IMR-90 (cell line): ENCODE measurements around the gene LRPPRC. TPM values are rescaled to one million over a fixed set of nuclear protein-coding genes. Genes with fewer than 3 reads are reported as not detected.

ENCODE experiments used
- ATAC-seq: fragments of 200-7000 bp; cut with Tn5 transposase; 2 replicates; pipeline ENCODE4 v1.9.1; 2020; ENCODE audit warnings: low read depth, mild to moderate bottlenecking, moderate library complexity
- BruUV-seq: library from RNA; stranded (reverse); fragments of 400-500 nt; replicated peaks from 2 replicates; lab custom pipeline; 2021; lab: Mats Ljungman, UMichigan
- CTCF ChIA-PET: fragments of 300-600 bp; formaldehyde crosslinking; extraction: SDS; loops from one replicate; lab custom pipeline; 2021; ENCODE audit warnings: antibody characterized with exemption; lab: Yijun Ruan, JAX
- POLR2A ChIA-PET: fragments of 300-600 bp; sonication (Branson Sonifier 250); formaldehyde crosslinking; loops from one replicate; lab custom pipeline; 2022; ENCODE audit warnings: antibody characterized with exemption; ENCODE audit not compliant: unreplicated experiment; lab: Charles Lee
- DNase-seq: peaks from one replicate; pipeline ENCODE4 v3.0.0; 2013
- H2AFZ ChIP-seq: replicated peaks from 2 replicates; pipeline ENCODE3; 2013; ENCODE audit warnings: low read length, mild to moderate bottlenecking; ENCODE audit not compliant: poor library complexity
- H2AK5ac ChIP-seq: 2 replicates; pipeline ENCODE4 v1.6.1; 2013; ENCODE audit warnings: low read depth, low read length, inconsistent platforms
- H2AK9ac ChIP-seq: replicated peaks from 2 replicates; pipeline ENCODE3; 2013; ENCODE audit warnings: mild to moderate bottlenecking, low read depth, low read length, moderate library complexity; ENCODE audit not compliant: poor library complexity
- H2BK120ac ChIP-seq: 2 replicates; pipeline ENCODE4 v1.6.1; 2013; ENCODE audit warnings: low read depth, low read length, inconsistent platforms
- H2BK15ac ChIP-seq: 3 replicates; pipeline ENCODE4 v1.6.1; 2013; ENCODE audit warnings: low read depth, low read length, inconsistent platforms
- H2BK20ac ChIP-seq: 2 replicates; pipeline ENCODE4 v1.6.1; 2013; ENCODE audit warnings: low read depth, mild to moderate bottlenecking, inconsistent platforms, low read length, moderate library complexity
- H2BK5ac ChIP-seq: 2 replicates; pipeline ENCODE4 v1.6.1; 2013; ENCODE audit warnings: mild to moderate bottlenecking, low read depth, low read length, inconsistent platforms; ENCODE audit not compliant: poor library complexity, severe bottlenecking
- H3K14ac ChIP-seq: replicated peaks from 2 replicates; pipeline ENCODE4 v1.6.1; 2013; ENCODE audit warnings: low read depth, low read length, inconsistent platforms
- H3K18ac ChIP-seq: 2 replicates; pipeline ENCODE4 v1.6.1; 2013; ENCODE audit warnings: low read depth, low read length, control low read depth
- H3K23ac ChIP-seq: 2 replicates; pipeline ENCODE4 v1.6.1; 2013; ENCODE audit warnings: low read depth, low read length, inconsistent platforms
- H3K27ac ChIP-seq: 2 replicates; pipeline ENCODE4 v1.5.1; 2013; ENCODE audit warnings: mild to moderate bottlenecking, control low read depth, low read length; ENCODE audit not compliant: insufficient read depth
- H3K27me3 ChIP-seq: 2 replicates; pipeline ENCODE4 v1.6.1; 2013; ENCODE audit warnings: low read length; ENCODE audit not compliant: control insufficient read depth, insufficient read depth
- H3K36me3 ChIP-seq: 2 replicates; pipeline ENCODE4 v1.6.1; 2013; ENCODE audit warnings: low read length, mixed read lengths; ENCODE audit not compliant: control insufficient read depth, insufficient read depth
- H3K4ac ChIP-seq: 2 replicates; pipeline ENCODE4 v1.6.1; 2013; ENCODE audit warnings: low read depth, low read length, inconsistent platforms
- H3K4me1 ChIP-seq: 2 replicates; pipeline ENCODE4 v1.6.1; 2013; ENCODE audit warnings: low read length, mixed read lengths; ENCODE audit not compliant: control insufficient read depth, insufficient read depth
- H3K4me2 ChIP-seq: 2 replicates; pipeline ENCODE4 v1.6.1; 2013; ENCODE audit warnings: low read depth, mild to moderate bottlenecking, control low read depth, low read length, moderate library complexity
- H3K4me3 ChIP-seq: 2 replicates; pipeline ENCODE4 v1.5.1; 2013; ENCODE audit warnings: low read depth, mild to moderate bottlenecking, control low read depth, low read length, moderate library complexity; ENCODE audit not compliant: insufficient read depth
- H3K56ac ChIP-seq: 2 replicates; pipeline ENCODE4 v1.6.1; 2013; ENCODE audit warnings: low read length, inconsistent platforms; ENCODE audit not compliant: insufficient read depth; ENCODE audit errors: extremely low read depth
- H3K79me1 ChIP-seq, 2 experiments: 2 replicates each; pipeline ENCODE4 v1.6.1; 2013; ENCODE audit warnings: low read length in 2 of 2, inconsistent platforms in 1 of 2, low read depth in 1 of 2
- H3K9ac ChIP-seq: 2 replicates; pipeline ENCODE4 v1.6.1; 2013; ENCODE audit warnings: low read depth, low read length, control low read depth
- H3K9me1 ChIP-seq: 2 replicates; pipeline ENCODE4 v1.6.1; 2013; ENCODE audit warnings: low read length, inconsistent platforms; ENCODE audit not compliant: insufficient read depth
- H3K9me3 ChIP-seq: 2 replicates; pipeline ENCODE4 v1.6.1; 2013; ENCODE audit warnings: low read length; ENCODE audit not compliant: control insufficient read depth, insufficient read depth
- H4K20me1 ChIP-seq: 2 replicates; pipeline ENCODE4 v1.6.1; 2013; ENCODE audit warnings: low read length, inconsistent platforms; ENCODE audit not compliant: insufficient read depth
- H4K5ac ChIP-seq: 2 replicates; pipeline ENCODE4 v1.6.1; 2013; ENCODE audit warnings: mild to moderate bottlenecking, low read depth, low read length, control low read depth
- H4K8ac ChIP-seq, 2 experiments: 2 replicates each; pipeline ENCODE4 v1.6.1; 2013; ENCODE audit warnings: low read depth in 2 of 2, low read length in 2 of 2, control low read depth in 1 of 2, inconsistent platforms in 1 of 2
- H4K91ac ChIP-seq: 2 replicates; pipeline ENCODE4 v1.6.1; 2013; ENCODE audit warnings: low read depth, low read length, inconsistent platforms; ENCODE audit not compliant: insufficient read depth
- CHD1 ChIP-seq: IDR thresholded peaks from 2 replicates; pipeline ENCODE4 v1.6.1; 2012; ENCODE audit warnings: low read depth, low read length, improper control_type of control experiment
- MAFK ChIP-seq: IDR thresholded peaks from 2 replicates; pipeline ENCODE4 v1.6.1; 2012; ENCODE audit warnings: low read depth, low read length, improper control_type of control experiment
- MAZ ChIP-seq: IDR thresholded peaks from 2 replicates; pipeline ENCODE4 v1.6.1; 2012; ENCODE audit warnings: low read depth, mild to moderate bottlenecking, low read length, improper control_type of control experiment, moderate library complexity, borderline replicate concordance
- POLR2A ChIP-seq: IDR thresholded peaks from 2 replicates; pipeline ENCODE4 v1.6.1; 2012; ENCODE audit warnings: mild to moderate bottlenecking, low read depth, low read length
- WGBS, 2 experiments: methylation state at CpG; one replicate each; pipeline versions ENCODE4 v1.1.5 to v1.1.7; 2013; ENCODE audit warnings: missing lambda C conversion rate in 2 of 2; ENCODE audit not compliant: insufficient read length in 1 of 2; ENCODE audit errors: extremely low coverage in 2 of 2; 5-methylcytosine and 5-hydroxymethylcytosine counted together
- dilution Hi-C: fragments of 300-500 bp; cut with HindIII; formaldehyde crosslinking; loops from one replicate; pipeline ENCODE4 v1.14.3; 2018; ENCODE audit warnings: low sequenced_read_pairs; ENCODE audit not compliant: unreplicated experiment
- in situ Hi-C: fragments of 300-500 bp; cut with MboI; formaldehyde crosslinking; loops from 3 replicates; pipeline ENCODE4 v1.14.3; 2019; ENCODE audit warnings: low sequenced_read_pairs, inconsistent platforms, mixed read lengths
- intact Hi-C: fragments of 100-400 bp; cut with micrococcal nuclease; formaldehyde crosslinking; loops from 2 replicates; pipeline ENCODE4 v1.10.0; 2022
- polyA plus RNA-seq, 3 experiments: library from polyadenylated mRNA; depleted of rRNA; stranded (reverse); fragments of >200 nt; gene quantifications; 2 replicates each; pipeline ENCODE4 v1.2.3, GENCODE V29; 2012; ENCODE audit warnings: low replicate concordance in 1 of 3
- total RNA-seq: library from RNA; depleted of rRNA; stranded (reverse); fragments of >200 nt; gene quantifications from 2 replicates; pipeline ENCODE4 v1.2.3, GENCODE V29; 2012

The LRPPRC gene
- total and polyA plus RNA-seq, 2 of the 4 experiments (the other 2 are of a cell fraction) = 30.4 to 36.0 TPM

DNA sequence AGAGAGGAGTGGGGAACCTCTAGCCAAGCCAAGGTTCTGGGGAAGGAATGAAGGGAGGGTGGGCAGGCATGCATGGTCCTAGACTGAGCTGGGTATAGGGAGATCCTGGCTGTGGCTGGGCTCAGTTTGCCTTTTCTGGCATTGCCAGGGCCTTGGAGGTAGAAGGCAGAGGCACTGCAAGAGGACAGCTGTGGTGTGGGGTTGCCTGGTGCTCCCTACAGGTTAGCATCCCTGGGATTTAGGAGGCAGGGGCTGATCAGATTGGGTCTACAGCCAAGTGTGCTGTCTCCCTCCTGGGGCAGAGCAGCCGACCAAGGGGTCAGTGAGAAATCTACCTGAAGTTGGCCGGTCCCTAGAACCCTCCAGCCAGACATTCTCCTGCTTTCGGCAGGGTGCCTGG, 141.1 kb downstream of the LRPPRC start:
- CTCF ChIA-PET = no interaction called here

More for the DNA sequence above, 141.1 kb downstream of the LRPPRC start:
- no peak overlapping the region for H4K91ac ChIP-seq
- no peak overlapping the region for H2BK15ac ChIP-seq
- H3K27me3 ChIP-seq = peaks cover 36% of the 10 kb centered on the region
- H4K20me1 ChIP-seq = no peaks in the 10 kb centered on the region
- no peak overlapping the region for H2BK120ac ChIP-seq
- no peak overlapping the region for H2AK9ac ChIP-seq
- WGBS, 2 experiments = 100% methylated on average over 1 of the region's 3 CpGs; no CpG with 5 or more reads in 1 of the 2 experiments
- H4K8ac ChIP-seq = no peak overlapping the region
- no peaks in the 10 kb centered on the region for H3K36me3 ChIP-seq
- H3K9ac ChIP-seq = no peak overlapping the region
- no peak overlapping the region for H3K18ac ChIP-seq
- dilution Hi-C loops (no loop called here), intact Hi-C loops (no loop called here), in situ Hi-C loops (no loop called here)
- no peak overlapping the region for H3K14ac ChIP-seq
- no peaks in the 10 kb centered on the region for H3K9me1 ChIP-seq
- no peak overlapping the region for H4K5ac ChIP-seq
- H3K4ac ChIP-seq = no peak overlapping the region
- no peak for DNase-seq
- no peak overlapping the region for H3K4me2 ChIP-seq
- POLR2A ChIA-PET = no interaction called here
- no peak overlapping the region for H2AFZ ChIP-seq
- H3K4me1 ChIP-seq = no peaks in the 10 kb centered on the region
- no peak overlapping the region for H2AK5ac ChIP-seq
- TF ChIP-seq POLR2A (no peak), MAZ (no peak), CHD1 (no peak), MAFK (no peak)
- H3K9me3 ChIP-seq = no peaks in the 10 kb centered on the region
- H3K79me1 ChIP-seq = no peaks in the 10 kb centered on the region
- H3K27ac ChIP-seq = no peak overlapping the region
- BruUV-seq = no TSS peak
- H3K23ac ChIP-seq = no peak overlapping the region
- no peak for ATAC-seq
- no peak overlapping the region for H2BK5ac ChIP-seq
- H3K56ac ChIP-seq = no peak overlapping the region
- no peak overlapping the region for H3K4me3 ChIP-seq
- no peak overlapping the region for H2BK20ac ChIP-seq
